ENCODE data around the gene ABI3.

DNA sequence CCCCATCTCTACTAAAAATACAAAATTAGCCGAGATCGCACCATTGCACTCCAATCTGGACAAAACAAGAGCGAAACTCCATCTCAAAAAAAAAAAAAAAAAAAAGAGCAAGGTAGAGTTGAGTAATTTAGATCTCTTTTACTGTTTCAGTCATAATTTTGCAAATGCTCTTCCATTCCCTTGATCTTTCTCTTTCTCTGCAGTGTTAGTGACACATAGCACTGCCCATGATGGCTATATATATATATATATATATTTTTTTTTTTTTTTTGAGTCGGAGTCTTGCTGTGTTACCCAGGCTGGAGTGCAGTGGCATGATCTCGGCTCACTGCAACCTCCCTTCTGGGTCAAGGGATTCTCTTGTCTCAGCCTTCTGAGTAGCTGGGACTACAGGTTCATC lies 32.3 kb downstream of the ABI3 start:
- no peak for TF ChIP-seq POLR2AphosphoS5 (IDR thresholded peaks at IDR 0.05; ENCODE audit: low read depth, low read length)
- TF ChIP-seq SIN3A (IDR thresholded peaks at IDR 0.05; ENCODE audit: borderline replicate concordance, insufficient read depth, low read length) = no peak
- no peak for TF ChIP-seq TAF1 (IDR thresholded peaks at IDR 0.05; ENCODE audit: borderline replicate concordance, insufficient read depth, low read length)
- TF ChIP-seq REST (IDR thresholded peaks at IDR 0.05; ENCODE audit: insufficient read depth in 1 of 2, low read depth in 2 of 2, low read length in 2 of 2) = no peak
- TF ChIP-seq FOXP2 (optimal IDR thresholded peaks at IDR 0.05; ENCODE audit: borderline replicate concordance, extremely low read depth, extremely low read length, insufficient read depth) = no peak
